ENCODE data around the gene CENPK. TPM values are rescaled to one million over a fixed set of nuclear protein-coding genes. Genes with fewer than 3 reads are reported as not detected.

CENPK gene
- total and polyA plus RNA-seq, 12 donors, result 0.32 to 13.7 (median 1.3) TPM; not detected in 1

DNA sequence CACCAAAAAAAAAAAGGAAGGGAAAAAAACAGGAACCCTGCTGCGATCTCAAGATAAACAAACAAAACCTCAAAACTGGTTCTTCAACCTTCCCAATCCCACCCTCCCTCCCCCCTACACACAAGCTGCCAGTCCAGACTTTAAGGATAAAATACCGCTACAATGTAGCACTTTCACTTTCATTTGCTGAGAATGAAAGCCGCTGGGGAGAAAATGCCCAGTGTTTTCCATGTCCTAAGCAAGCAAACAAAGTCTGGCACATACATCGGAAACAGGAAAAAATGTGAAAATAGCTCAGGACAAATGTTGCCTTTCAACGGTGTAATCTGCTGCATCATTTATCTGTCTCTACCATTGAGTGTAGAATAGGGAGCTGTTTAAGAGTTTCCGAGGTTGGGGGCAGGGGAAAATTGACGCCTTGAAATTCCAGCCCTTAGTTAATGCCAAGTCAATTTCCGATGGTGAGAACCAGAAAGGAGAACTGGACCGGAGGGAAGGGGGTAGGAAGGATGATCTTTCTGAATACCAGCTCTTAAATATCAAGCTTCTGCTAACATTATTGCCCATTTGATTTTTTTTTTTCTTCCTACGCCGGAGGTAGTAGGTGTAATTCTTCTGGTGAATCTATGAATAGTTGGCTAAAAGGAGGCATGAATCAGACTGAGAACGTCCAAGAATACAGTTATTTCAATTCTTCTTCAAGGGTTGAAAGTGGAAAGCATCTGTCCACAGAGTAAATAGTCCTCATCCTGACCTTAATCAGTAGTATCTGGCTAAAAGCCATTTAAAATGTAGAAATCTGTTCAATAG lies 80.0 kb downstream of the CENPK start:
- intact Hi-C loops (cut with DNase I), result loop anchor here (10.0 kb wide), 4 partner anchors 378 to 848 kb away; no protein-coding TSS in a partner anchor
- DNase-seq, result peak in 6 of 7 donors; percentile 20 to 55 (median 30)
- no peaks in the 10 kb centered on the region for H3K27me3 ChIP-seq
- H3K36me3 ChIP-seq (replicated peaks in 1 of 2), result no peaks in the 10 kb centered on the region
- 0 to 1% (median 0%) methylated on average over 12 of the region's 12 CpGs for WGBS, 4 donors
- TF ChIP-seq CTCF (IDR thresholded peaks at IDR 0.05), result no peak
- no peak for TF ChIP-seq POLR2A (IDR thresholded peaks at IDR 0.05)
- peak overlapping the region; percentile 81 to 94 (median 89) for H3K27ac ChIP-seq
- H3K4me3 ChIP-seq, result peak overlapping the region in 3 of 4 donors; percentile 24 to 69 (median 60)
- peaks cover 5 to 26% of the 10 kb centered on the region in 2 donors for H3K4me1 ChIP-seq (replicated peaks in 1 of 2)
- H3K9me3 ChIP-seq (replicated peaks in 1 of 3), result no peaks in the 10 kb centered on the region

DNA sequence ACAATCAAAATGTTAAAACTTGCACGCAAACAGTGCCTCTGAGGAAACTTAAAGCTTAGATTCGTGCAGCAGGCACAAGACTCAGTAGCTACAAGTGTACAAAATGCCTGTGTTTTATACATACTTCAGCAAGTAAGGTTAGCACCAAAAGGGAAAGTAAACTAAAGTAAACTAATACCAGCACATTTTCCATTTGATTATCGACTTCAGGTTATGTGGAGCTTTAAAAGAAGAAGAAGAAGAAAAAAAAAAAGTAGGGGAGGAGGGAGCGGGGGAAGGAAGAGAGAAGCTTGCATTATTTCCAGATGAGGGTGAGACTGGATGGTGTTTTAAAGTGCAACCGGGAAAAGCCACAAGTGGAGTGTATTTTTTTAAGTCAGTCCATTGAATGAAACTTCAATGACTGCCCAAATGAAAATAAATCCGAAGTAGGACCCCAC lies 80.7 kb downstream of the CENPK start:
- intact Hi-C loops (cut with DNase I), result loop anchor here (10.0 kb wide), 4 partner anchors 378 to 848 kb away; no protein-coding TSS in a partner anchor
- peak overlapping the region; percentile 81 to 94 (median 89) for H3K27ac ChIP-seq

DNA sequence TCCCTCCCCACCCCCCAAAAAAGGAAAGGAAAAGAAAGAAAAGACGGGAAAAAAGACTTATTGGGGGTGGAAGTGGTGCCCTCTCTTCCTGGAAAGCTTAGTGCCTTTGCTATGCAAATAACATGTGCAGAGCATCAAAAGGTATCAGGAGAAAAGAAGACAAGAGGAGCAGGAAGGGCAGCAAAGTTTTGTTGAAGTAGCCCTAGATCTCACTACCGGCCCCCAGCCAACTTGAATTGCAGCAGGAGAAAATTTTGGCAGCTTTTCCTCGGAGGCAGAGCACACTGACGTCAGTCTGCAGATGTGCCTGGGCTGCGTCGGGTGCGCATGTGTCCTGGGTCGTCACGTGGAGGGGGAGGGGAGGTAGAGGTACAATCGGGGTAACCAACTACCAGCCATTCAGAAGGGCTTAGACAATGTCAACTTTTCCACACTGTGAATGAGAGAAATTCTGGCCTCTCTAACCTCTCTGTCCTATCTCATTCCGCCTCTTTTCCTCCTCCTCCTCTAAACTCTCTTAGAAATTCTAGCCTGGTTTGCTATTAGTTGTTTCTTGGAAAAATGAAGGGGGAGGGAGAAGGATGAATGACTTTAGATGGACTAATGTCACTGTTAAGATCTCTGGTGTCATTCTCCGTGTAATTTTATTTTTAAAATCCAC lies 81.2 kb downstream of the CENPK start, which contains the start of gene ADAMTS6:
ADAMTS6 (minus strand) TSS at position 286 of the 661 bp plus-strand sequence. CDS start 8,247 bp downstream, outside the sequence.
- intact Hi-C loops (cut with DNase I), result loop anchor here (10.0 kb wide), 4 partner anchors 377 to 847 kb away; no protein-coding TSS in a partner anchor

More for the DNA sequence above, 80.7 kb downstream of the CENPK start:
- DNase-seq, result no peak
- TF ChIP-seq POLR2A (IDR thresholded peaks at IDR 0.05) (no peak), CTCF (IDR thresholded peaks at IDR 0.05) (no peak)
- H3K36me3 ChIP-seq (replicated peaks in 1 of 2), result no peaks in the 10 kb centered on the region
- peaks cover 5 to 26% of the 10 kb centered on the region in 2 donors for H3K4me1 ChIP-seq (replicated peaks in 1 of 2)
- H3K27me3 ChIP-seq, result no peaks in the 10 kb centered on the region
- peak overlapping the region; percentile 6 to 69 (median 33) for H3K4me3 ChIP-seq
- no peaks in the 10 kb centered on the region for H3K9me3 ChIP-seq (replicated peaks in 1 of 3)
- 0 to 1% (median 1%) methylated on average over 6 of the region's 6 CpGs for WGBS, 4 donors

More for the DNA sequence above, 81.2 kb downstream of the CENPK start, which contains the start of gene ADAMTS6:
- DNase-seq, result peak; percentile 93 to 97 (median 96)
- H3K4me1 ChIP-seq (replicated peaks in 1 of 2), result peaks cover 5 to 26% of the 10 kb centered on the region in 2 donors
- WGBS, 4 donors, result 0 to 1% (median 1%) methylated on average over 5 to 12 of the region's 12 CpGs
- peak within 1 kb of the TSS; percentile 6 to 69 (median 48) for H3K4me3 ChIP-seq
- no peaks in the 10 kb centered on the region for H3K27me3 ChIP-seq
- H3K36me3 ChIP-seq (replicated peaks in 1 of 2), result no peaks in the 10 kb centered on the region
- TF ChIP-seq POLR2A (IDR thresholded peaks at IDR 0.05) (peak; percentile 8 to 88), CTCF (IDR thresholded peaks at IDR 0.05) (no peak)
- H3K9me3 ChIP-seq (replicated peaks in 1 of 3), result no peaks in the 10 kb centered on the region
- H3K27ac ChIP-seq, result peak within 1 kb of the TSS; percentile 81 to 94 (median 89)

All from adrenal gland (tissue), 12 donors.